NT2/D1 (cell line): Measurements from ENCODE around the gene GRHL3.

ENCODE experiments used
- YY1 ChIP-seq: IDR thresholded peaks from 2 replicates; pipeline ENCODE4 v1.6.1; 2011; ENCODE audit not compliant: insufficient read length, insufficient read depth
- ZNF274 ChIP-seq: IDR thresholded peaks from 2 replicates; pipeline ENCODE4 v1.6.1; 2011; ENCODE audit warnings: mild to moderate bottlenecking, low read depth, low read length

- no peak for TF ChIP-seq YY1
- TF ChIP-seq ZNF274 = no peak
Observed at GRCh38 chr1:24315391-24315790, 3.8 kb upstream of the GRHL3 start.
